OCI-LY7 (cell line): Measurements from ENCODE around the gene DLG5.

Experiments
- EZH2phosphoT487 ChIP-seq: fragments of 200-600 bp; sonication (generic); IDR thresholded peaks from 2 replicates; pipeline ENCODE4 v1.6.1; 2018; ENCODE audit warnings: low read depth, borderline replicate concordance, mild to moderate bottlenecking, mixed run types, antibody characterized with exemption, low read length, moderate library complexity, mixed read lengths
- TF ChIP-seq, protein P1 (sequence below): fragments of 200-600 bp; sonication (generic); conservative IDR thresholded peaks from 2 replicates; pipeline ENCODE4 v1.5.1; 2014; ENCODE audit warnings: mild to moderate bottlenecking, antibody characterized with exemption, low read length, moderate library complexity, mixed read lengths

DNA sequence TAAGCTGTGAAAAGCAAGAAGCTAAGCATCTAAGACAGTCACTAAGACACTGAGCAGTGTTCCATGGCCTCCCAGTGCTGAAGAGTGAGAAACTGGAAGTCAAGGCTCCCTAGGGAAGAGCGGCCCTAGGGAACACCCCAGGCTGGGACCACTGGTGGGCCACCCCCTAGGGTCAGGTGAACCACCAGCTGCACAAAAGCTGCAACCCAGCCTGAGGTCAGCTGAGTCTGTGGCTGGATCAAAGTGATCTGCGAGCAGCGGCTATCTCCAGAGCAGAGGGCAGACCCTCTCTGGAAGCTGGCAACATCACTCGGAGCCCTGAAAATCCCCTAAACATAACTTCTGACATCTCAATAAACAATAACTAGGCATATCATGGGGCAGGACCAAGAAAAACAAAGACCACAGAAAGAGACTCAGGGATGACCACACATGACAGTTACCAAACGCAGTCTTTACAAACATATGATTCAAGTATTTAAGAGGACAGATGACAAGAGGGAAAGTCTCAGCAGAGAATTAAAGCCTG, 125.8 kb downstream of the DLG5 start:
- TF ChIP-seq, protein P1, sequence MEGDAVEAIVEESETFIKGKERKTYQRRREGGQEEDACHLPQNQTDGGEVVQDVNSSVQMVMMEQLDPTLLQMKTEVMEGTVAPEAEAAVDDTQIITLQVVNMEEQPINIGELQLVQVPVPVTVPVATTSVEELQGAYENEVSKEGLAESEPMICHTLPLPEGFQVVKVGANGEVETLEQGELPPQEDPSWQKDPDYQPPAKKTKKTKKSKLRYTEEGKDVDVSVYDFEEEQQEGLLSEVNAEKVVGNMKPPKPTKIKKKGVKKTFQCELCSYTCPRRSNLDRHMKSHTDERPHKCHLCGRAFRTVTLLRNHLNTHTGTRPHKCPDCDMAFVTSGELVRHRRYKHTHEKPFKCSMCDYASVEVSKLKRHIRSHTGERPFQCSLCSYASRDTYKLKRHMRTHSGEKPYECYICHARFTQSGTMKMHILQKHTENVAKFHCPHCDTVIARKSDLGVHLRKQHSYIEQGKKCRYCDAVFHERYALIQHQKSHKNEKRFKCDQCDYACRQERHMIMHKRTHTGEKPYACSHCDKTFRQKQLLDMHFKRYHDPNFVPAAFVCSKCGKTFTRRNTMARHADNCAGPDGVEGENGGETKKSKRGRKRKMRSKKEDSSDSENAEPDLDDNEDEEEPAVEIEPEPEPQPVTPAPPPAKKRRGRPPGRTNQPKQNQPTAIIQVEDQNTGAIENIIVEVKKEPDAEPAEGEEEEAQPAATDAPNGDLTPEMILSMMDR, result no peak
- TF ChIP-seq EZH2phosphoT487, result no peak
